ENCODE results near the gene EHBP1. TPM values are rescaled to one million over a fixed set of nuclear protein-coding genes. Genes with fewer than 3 reads are reported as not detected.
A peak's percentile ranks its signal among the peaks of the same experiment; 100 is the strongest.

The EHBP1 gene
- total RNA-seq, 2 experiments from 2014 or later, result 22.7 to 29.5 TPM

DNA sequence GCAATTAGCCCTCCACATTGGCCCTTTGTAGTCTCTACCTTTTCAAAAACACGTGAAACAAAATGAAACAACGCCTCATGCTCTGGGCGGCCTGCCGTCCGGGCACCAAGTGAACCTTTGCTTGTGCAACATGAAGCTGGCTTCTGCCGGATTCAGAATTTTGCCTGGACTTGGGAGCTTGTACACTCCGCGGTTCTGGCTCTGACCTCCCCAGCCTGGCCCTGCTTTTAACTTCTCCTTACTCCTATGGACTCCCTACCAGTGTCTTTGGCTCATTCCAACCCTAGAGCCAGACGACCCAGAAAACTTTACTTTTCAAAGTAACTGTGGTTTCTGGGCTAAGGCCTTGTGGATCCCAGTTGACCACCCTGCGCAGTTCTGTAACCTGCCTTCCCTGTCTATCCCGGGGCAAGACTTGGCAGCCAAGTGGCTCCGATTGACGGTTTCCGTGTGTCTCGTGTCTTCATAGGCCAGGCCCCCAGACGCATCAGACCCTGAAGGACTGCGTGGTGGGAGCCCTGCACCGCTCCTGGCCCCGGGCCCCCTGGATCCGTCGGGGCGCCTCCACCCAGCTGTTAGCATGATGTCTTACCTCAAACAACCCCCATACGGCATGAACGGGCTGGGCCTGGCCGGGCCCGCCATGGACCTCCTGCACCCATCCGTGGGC lies 347.0 kb downstream of the EHBP1 start:
- CTCF ChIA-PET, result interaction anchor here (0.5 to 1.0 kb wide), 2 partner anchors 41 to 595 kb away, joined by 3 to 4 read pairs; no protein-coding TSS in a partner anchor
- peaks cover 63% of the 10 kb centered on the region for H3K4me1 Mint-ChIP-seq
- DNase-seq (no peak), ATAC-seq (no peak)
- H3K9me3 Mint-ChIP-seq (ENCODE audit: low read depth), result no peaks in the 10 kb centered on the region
- H3K27ac Mint-ChIP-seq, result no peak overlapping the region
- H3K36me3 Mint-ChIP-seq, result peaks cover 2% of the 10 kb centered on the region
- no peak overlapping the region for H3K4me3 Mint-ChIP-seq
- peaks cover 90% of the 10 kb centered on the region for H3K27me3 Mint-ChIP-seq

DNA sequence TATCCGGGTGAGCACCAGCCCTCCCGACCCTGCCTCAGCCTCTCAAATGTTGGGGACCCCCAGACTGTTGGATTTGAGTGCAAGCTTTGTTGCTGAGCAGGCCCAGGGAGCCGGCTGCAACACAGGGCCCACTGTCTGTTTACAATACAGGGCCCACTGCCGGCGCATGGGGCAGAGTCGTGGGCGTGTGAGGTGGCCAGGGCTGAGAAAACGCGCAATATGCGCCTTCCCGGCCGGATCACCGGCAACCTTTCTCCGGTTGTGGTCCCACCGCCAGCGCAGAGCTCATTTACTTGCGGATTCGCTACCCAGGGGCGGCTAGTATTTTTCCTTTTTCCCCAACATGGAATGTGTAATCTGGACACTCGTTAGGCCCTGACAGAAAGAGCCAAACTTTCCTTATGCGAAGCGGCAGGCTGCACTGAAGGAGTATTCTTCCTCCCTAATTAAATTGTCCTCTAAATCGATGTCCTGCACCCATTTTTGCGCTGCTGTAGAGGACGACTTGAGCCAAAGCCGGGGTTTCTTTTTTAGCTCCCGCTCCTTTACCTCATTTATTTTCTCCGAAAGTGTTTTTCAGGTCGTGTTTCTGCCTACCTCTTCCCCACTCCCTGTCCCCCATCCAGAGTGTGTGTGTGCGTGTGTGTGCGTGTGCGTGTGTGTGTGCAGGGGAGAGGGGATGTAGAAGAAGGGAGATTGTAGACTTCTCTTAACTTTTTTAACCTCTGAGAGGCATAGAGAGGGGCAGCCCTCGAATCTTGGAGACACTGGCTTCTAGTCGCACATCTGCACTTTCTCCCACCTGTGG lies 347.8 kb downstream of the EHBP1 start:
- Mint-ChIP-seq H3K36me3 (peaks cover 2% of the 10 kb centered on the region), H3K4me1 (peaks cover 65% of the 10 kb centered on the region), H3K27me3 (peaks cover 90% of the 10 kb centered on the region), H3K4me3 (no peak overlapping the region), H3K27ac (no peak overlapping the region), H3K9me3 (ENCODE audit: low read depth) (no peaks in the 10 kb centered on the region)
- DNase-seq, result no peak
- CTCF ChIA-PET, result interaction anchor here (0.5 to 1.0 kb wide), 2 partner anchors 42 to 596 kb away, joined by 3 to 4 read pairs; no protein-coding TSS in a partner anchor
- ATAC-seq, result no peak

DNA sequence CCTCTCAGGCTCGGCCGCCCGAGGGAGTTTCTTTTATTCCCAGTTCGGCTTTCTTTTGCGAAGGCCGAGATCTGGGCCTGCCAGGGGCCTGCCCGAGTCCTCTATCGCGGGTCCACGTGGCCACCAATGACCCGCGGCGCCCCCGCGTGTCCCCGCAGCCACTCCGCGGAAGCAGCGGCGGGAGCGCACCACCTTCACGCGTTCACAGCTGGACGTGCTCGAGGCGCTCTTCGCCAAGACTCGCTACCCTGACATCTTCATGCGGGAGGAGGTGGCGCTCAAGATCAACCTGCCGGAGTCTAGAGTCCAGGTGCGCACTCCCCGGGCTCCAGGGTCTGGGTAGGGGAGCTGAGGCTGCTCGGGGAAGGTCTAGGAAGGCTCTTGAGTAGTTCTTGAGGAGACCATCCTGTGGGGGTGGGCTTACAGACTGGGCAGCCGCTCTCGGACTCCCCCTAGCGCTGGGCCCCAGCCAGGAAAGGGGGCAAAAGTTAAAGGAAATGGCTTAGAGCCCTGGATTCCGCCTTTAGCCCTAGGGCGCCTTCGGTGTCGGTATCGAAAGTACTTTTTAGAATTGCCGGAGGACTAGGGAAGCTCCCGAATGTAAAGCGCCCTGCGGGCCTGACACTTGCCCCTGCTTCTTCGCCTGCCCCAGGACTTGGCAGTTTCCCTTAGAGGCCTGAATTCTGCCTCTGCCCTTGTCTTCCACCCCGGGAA lies 348.5 kb downstream of the EHBP1 start:
- CTCF ChIA-PET, result no interaction called here
- DNase-seq (peak; percentile 63), ATAC-seq (no peak)
- Mint-ChIP-seq H3K27ac (peak overlapping the region; percentile 54), H3K36me3 (no peaks in the 10 kb centered on the region), H3K9me3 (ENCODE audit: low read depth) (no peaks in the 10 kb centered on the region), H3K4me3 (peak overlapping the region; percentile 61), H3K27me3 (peaks cover 88% of the 10 kb centered on the region), H3K4me1 (peaks cover 63% of the 10 kb centered on the region)

DNA sequence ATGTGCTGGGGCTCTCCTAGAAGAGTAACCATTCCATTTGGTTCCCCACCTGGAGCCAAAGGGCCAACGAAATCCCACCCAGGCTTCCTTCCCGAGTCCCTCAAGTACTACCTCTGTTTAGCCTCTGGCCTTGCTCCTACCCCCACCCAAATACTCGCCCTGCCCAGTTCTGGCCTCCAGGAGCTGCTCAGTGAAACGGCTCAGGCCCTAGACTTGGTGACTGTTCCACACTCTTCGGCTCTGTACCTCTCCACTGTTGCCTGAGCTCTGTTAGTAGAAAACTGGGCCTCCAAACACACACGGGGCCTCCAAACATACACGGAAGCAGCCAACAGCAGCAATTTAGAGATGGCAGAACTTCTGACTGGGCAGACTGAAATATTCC lies 349.3 kb downstream of the EHBP1 start:
- no peaks in the 10 kb centered on the region for H3K9me3 Mint-ChIP-seq (ENCODE audit: low read depth)
- peaks cover 84% of the 10 kb centered on the region for H3K27me3 Mint-ChIP-seq
- peaks cover 57% of the 10 kb centered on the region for H3K4me1 Mint-ChIP-seq
- H3K27ac Mint-ChIP-seq, result no peak overlapping the region
- CTCF ChIA-PET, result interaction anchor here (2.2 kb wide), 1 partner anchor 598 kb away, joined by 5 read pairs; no protein-coding TSS in a partner anchor
- no peaks in the 10 kb centered on the region for H3K36me3 Mint-ChIP-seq
- peak overlapping the region; percentile 61 for H3K4me3 Mint-ChIP-seq
- ATAC-seq (no peak), DNase-seq (no peak)

DNA sequence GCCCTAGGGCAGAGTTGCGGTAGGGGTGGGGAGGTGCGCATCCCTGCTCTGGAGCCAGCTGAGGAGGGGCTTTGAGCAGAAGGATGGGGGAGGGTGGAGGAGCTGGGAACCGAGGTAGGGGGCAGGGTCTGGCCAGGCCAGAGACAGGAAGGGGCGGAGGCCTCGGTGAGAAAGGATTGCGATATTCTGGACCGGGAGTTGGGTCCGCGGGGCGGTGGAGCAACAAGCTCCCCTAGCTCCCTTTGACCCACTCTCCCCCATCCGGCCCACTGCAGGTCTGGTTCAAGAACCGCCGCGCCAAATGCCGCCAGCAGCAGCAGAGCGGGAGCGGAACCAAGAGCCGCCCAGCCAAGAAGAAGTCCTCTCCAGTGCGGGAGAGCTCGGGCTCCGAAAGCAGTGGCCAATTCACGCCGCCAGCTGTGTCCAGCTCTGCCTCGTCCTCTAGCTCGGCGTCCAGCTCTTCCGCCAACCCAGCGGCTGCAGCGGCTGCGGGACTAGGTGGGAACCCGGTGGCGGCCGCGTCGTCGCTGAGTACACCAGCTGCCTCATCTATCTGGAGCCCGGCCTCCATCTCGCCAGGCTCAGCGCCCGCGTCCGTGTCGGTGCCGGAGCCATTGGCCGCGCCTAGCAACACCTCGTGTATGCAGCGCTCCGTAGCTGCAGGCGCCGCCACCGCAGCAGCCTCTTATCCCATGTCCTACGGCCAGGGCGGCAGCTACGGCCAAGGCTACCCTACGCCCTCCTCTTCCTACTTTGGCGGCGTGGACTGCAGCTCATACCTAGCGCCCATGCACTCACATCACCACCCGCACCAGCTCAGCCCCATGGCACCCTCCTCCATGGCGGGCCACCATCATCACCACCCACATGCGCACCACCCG lies 350.0 kb downstream of the EHBP1 start:
- peaks cover 60% of the 10 kb centered on the region for H3K4me1 Mint-ChIP-seq
- DNase-seq, result no peak
- ATAC-seq, result no peak
- H3K27me3 Mint-ChIP-seq, result peaks cover 88% of the 10 kb centered on the region
- no peaks in the 10 kb centered on the region for H3K9me3 Mint-ChIP-seq (ENCODE audit: low read depth)
- peak overlapping the region; percentile 61 for H3K4me3 Mint-ChIP-seq
- H3K36me3 Mint-ChIP-seq, result peaks cover 3% of the 10 kb centered on the region
- CTCF ChIA-PET, result interaction anchor here (0.5 to 2.2 kb wide), 3 partner anchors 256 to 598 kb away, joined by 3 to 5 read pairs (median 5); no protein-coding TSS in a partner anchor
- H3K27ac Mint-ChIP-seq, result peak overlapping the region; percentile 1

DNA sequence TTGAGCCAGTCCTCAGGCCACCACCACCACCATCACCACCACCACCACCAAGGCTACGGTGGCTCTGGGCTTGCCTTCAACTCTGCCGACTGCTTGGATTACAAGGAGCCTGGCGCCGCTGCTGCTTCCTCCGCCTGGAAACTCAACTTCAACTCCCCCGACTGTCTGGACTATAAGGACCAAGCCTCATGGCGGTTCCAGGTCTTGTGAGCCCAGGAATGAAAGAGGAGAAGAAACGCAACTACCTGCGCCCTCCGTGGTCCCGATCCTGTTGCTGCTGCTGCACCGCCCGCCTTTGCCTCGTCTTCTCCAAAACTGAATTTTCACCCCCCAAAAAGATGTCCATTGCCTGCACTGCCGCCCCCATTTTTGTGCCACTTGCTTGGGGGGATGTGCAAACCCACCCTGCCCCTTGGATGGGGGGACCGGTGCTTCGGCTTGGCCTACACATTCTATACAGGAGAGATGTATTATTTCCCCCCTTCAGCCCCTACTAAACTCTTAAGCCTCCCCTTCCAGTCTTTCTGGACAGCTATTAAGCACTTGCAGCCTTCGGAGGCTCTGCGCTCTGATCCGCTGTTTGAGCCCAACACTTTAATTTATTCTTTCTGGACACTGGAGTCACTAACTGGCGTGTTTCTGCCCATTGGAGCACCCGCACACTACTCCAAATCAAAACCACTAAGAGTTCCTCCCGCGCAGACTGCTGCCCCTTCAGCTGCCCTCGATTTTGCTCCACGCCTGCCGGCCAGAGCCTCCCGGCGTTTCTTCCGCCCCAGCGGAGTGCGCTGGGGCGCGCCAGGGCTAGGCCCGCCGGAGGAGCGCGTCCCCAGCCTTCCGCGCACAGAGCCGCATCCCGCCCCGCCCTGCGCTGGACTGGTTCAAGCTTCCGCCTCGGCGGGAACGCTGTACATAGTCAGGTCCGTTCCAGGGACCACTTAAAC lies 350.9 kb downstream of the EHBP1 start:
- Mint-ChIP-seq H3K27ac (peak overlapping the region; percentile 1), H3K9me3 (ENCODE audit: low read depth) (no peaks in the 10 kb centered on the region), H3K4me3 (peak overlapping the region; percentile 51), H3K36me3 (peaks cover 3% of the 10 kb centered on the region), H3K27me3 (peaks cover 90% of the 10 kb centered on the region), H3K4me1 (peaks cover 57% of the 10 kb centered on the region)
- peak; percentile 61 for DNase-seq
- peak; percentile 64 for ATAC-seq
- CTCF ChIA-PET, result interaction anchor here (0.5 to 2.2 kb wide), 3 partner anchors 257 to 599 kb away, joined by 3 to 5 read pairs (median 5); no protein-coding TSS in a partner anchor

DNA sequence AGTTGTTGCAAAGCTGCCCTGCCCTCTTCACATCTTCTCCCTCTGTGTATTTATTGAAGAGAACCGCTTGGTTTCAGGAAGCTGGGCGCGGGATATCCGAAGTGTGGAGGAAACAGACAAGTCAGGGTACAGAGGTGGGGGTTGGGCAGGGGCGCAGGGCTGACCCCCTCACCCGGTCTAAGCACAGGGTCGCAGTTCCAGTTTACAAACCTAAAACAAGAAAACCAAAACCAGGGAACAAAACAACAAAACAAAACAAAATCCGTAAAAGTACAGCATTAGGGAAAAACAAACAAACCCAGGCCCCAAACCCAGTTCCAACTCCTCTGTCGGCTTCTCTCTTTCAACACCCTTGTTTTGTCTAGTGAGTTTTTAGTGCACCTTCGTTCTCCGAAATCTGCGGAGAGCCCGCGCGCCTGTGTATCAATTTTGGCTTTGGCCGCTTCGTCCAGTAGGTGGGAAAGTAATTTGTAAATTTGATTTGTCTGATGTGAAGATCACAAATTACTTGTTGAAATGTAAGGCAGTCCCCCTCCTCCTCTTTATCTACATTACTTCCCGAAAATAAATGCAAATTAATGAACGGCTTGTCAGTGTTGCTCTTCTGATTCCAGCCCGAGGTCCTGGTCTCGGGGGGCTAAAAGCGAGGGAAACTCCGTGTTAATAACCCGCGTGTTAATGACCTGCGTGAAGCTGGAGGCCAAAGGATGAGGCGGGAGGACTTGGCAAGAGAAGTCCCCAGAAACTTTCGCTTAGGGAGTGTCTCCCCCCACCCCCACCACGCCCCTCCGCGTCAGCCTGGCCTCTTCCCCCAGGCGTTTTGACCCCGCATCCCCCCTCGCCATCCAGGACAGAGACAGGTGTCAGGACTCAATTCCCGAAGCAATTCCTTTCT lies 352.0 kb downstream of the EHBP1 start:
- peaks cover 90% of the 10 kb centered on the region for H3K27me3 Mint-ChIP-seq
- ATAC-seq (no peak), DNase-seq (no peak)
- peaks cover 53% of the 10 kb centered on the region for H3K4me1 Mint-ChIP-seq
- CTCF ChIA-PET, result no interaction called here
- H3K4me3 Mint-ChIP-seq, result peak overlapping the region; percentile 51
- H3K27ac Mint-ChIP-seq, result no peak overlapping the region
- H3K9me3 Mint-ChIP-seq (ENCODE audit: low read depth), result no peaks in the 10 kb centered on the region
- peaks cover 3% of the 10 kb centered on the region for H3K36me3 Mint-ChIP-seq

DNA sequence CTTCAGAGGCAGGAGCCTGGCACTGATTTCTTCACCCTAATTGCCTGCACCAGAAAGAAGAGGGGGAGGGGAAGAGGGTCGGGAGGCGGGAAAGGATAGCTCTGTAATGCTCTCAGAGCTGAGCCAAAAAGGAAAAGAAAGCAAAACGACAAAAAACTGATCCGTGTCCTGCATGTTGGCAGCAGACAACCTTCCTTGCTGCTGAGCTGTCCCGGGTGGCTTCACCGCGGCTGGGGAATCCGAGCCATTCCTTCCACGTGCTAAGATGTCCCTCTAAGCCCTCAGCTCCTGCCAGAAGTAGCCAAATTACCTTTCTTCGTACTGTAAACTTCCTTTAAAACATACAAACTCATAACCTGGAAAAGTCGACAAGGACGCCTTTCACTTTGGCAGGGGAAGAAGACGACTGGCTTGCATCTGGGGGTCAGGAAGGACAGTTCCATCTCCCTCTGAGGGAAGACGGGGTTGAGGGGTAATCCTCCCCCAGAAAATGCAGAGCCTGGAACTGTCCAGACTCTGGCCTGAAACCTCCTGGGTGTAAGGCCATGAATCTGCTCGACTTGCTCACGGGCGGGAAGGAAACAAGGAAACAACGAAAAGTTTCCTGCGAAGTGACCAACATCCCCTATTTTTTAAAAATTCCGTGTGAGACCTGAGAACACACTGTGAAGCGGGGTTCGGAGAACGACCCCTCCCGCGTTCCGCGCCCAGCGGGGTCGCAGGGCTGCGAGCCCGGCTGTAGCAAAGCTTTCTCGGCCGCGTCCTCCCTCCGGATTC lies 352.8 kb downstream of the EHBP1 start:
- Mint-ChIP-seq H3K4me3 (peak overlapping the region; percentile 49), H3K27ac (peak overlapping the region; percentile 31), H3K9me3 (ENCODE audit: low read depth) (no peaks in the 10 kb centered on the region), H3K36me3 (peaks cover 3% of the 10 kb centered on the region), H3K27me3 (peaks cover 86% of the 10 kb centered on the region), H3K4me1 (peaks cover 50% of the 10 kb centered on the region)
- CTCF ChIA-PET, result no interaction called here
- ATAC-seq (no peak), DNase-seq (no peak)

DNA sequence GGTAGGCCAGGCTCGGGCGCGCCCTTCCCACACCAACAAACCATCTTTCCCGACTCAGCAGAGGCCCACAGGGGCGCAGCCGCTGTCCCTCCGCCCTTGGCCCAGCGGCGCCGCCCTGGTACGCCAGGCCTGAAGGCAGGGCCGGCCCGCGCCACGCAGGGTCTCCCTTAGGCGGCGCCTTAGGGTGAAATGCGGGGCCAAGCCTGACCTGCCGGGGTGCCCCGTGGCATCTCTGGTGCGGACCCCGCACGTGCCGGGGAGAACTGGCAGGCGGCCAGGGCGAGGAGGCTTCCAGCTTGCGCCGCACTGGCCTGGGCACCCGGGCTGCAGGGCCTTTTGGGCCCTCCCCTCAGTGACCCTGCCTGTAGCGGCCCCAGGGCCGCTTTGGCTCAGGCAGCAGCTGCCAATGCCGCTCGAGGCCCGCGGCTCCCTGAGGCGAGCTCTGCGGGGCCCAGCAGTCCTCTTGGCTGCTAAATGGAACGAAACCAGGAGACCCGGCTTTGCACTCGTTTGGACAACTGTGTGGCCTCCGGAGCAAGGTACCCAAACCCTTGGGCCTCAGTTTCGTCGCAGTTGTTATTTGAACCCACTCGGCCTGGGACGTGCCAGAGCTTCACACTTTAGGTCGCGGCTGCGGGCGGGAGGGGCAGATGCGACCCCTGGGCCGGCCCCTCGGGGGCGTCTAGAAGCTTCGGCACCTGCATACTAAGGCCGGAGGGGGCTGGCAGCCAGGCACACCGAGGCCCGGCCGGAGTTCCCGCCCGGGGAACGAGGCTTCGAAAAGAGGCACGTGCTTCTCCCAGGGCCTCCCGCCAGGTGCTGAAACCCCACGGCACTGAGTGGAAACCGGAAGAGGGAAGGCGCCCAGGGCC lies 353.6 kb downstream of the EHBP1 start:
- ATAC-seq, result peak; percentile 11
- Mint-ChIP-seq H3K36me3 (peaks cover 3% of the 10 kb centered on the region), H3K27ac (no peak overlapping the region), H3K27me3 (peaks cover 86% of the 10 kb centered on the region), H3K4me1 (peaks cover 46% of the 10 kb centered on the region), H3K4me3 (peak overlapping the region; percentile 49), H3K9me3 (ENCODE audit: low read depth) (no peaks in the 10 kb centered on the region)
- DNase-seq, result no peak
- CTCF ChIA-PET, result no interaction called here
